ENCODE data around the gene SUFU. TPM values are rescaled to one million over a fixed set of nuclear protein-coding genes. Genes with fewer than 3 reads are reported as not detected.

Gene SUFU
- total and polyA plus RNA-seq, 2 of the 13 experiments (the other 11 are each of a cell fraction or from before 2014, with no cell fraction given): 2.9 to 5.5 TPM

GRCh38 chr10:102504179-102504975 is 605 bp downstream of the SUFU start (continued):
- TF ChIP-seq MNT (IDR thresholded peaks at IDR 0.05) (no peak), SP140L (CRISPR knock-in tag; IDR thresholded peaks at IDR 0.05; ENCODE audit: borderline replicate concordance) (no peak), HMGXB4 (CRISPR knock-in tag; IDR thresholded peaks at IDR 0.05; ENCODE audit: borderline replicate concordance in 1 of 2, low read depth in 1 of 2) (0 out of 4 replicates have a peak, but pooled peaks of 1 of the 2 experiments have one; percentile 31), ZBTB33 (CRISPR knock-in tag; IDR thresholded peaks at IDR 0.05) (no peak), ZNF292 (CRISPR knock-in tag; IDR thresholded peaks at IDR 0.05; ENCODE audit: borderline replicate concordance, low read depth) (no peak), PAWR (CRISPR knock-in tag; IDR thresholded peaks at IDR 0.05; ENCODE audit: borderline replicate concordance) (no peak), ZFP36L2 (CRISPR knock-in tag; IDR thresholded peaks at IDR 0.05) (no peak), ZMAT3 (CRISPR knock-in tag; conservative IDR thresholded peaks at IDR 0.05) (no peak), PHF20 (CRISPR knock-in tag; IDR thresholded peaks at IDR 0.05) (no peak), IKZF5 (CRISPR knock-in tag; IDR thresholded peaks at IDR 0.05) (no peak), ZNF777 (CRISPR knock-in tag; IDR thresholded peaks at IDR 0.05) (no peak; the same call in 1 of the 2 replicates), ZNF607 (CRISPR knock-in tag; IDR thresholded peaks at IDR 0.05; ENCODE audit: borderline replicate concordance) (no peak), PAX8 (CRISPR knock-in tag; IDR thresholded peaks at IDR 0.05; ENCODE audit: borderline replicate concordance) (no peak), ZNF230 (CRISPR knock-in tag; IDR thresholded peaks at IDR 0.05) (no peak), ZNF776 (CRISPR knock-in tag; IDR thresholded peaks at IDR 0.05) (no peak; the same call in 1 of the 2 replicates), HNRNPL (IDR thresholded peaks at IDR 0.05; ENCODE audit: low read depth, low read length) (no peak), PCBP2 (optimal IDR thresholded peaks at IDR 0.05; ENCODE audit: low read depth, low read length, poor library complexity, severe bottlenecking) (no peak), AGO2 (optimal IDR thresholded peaks at IDR 0.05; ENCODE audit: low read depth, low read length) (no peak), KLF11 (CRISPR knock-in tag; IDR thresholded peaks at IDR 0.05) (no peak), SIX4 (CRISPR knock-in tag; IDR thresholded peaks at IDR 0.05) (no peak), GATAD2A (CRISPR knock-in tag; IDR thresholded peaks at IDR 0.05) (no peak), TBX3 (IDR thresholded peaks at IDR 0.05; ENCODE audit: borderline replicate concordance) (no peak)

Measured in HepG2 (cell line).